IPS-11a (cell line): Measurements from ENCODE around the gene PGC.

Experiments
- H3K4me3 ChIP-seq: one replicate; pipeline ENCODE4 v1.5.1; 2013; ENCODE audit warnings: low read depth, low read length, control low read depth

The PGC gene

DNA sequence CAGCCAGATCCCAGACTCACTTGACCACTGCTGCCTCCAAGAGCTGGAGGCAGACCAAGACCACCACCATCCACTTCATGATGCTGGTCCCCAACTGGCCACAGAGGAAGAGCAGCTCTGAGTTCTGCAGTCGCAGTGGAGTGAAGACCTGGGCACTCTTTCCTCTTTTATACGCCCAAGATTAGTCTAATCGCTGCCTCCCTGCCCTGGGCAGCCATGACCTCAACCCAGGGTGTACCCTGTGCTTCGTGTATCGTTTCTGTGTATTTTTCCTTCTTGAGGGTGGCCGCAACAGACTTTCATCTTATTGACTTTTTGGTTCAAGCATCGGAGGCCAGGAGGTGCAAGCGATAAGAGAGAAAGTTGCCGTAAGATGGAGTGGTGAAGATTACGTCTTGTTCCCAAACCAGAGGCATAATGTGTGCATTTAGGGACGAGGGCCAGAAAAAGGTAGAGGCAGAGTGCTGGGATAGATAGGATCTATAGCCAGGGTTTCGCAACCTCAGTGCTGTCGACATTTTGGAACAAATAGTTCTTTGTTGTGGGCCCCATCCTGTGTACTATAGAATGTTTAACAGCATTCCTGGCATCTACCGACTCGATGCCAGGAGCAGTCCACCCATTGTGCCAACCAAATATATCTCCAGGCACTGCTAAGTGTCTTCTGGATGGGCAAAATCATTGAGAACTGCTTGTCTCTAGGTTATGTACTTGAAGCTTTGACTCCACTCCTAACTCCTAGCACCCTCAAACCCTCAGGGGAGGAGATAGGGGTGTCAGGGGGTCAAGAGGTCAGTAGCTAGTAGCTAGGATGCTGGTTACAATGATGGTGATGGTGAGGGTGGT, at the start of gene PGC:
Gene PGC, minus strand, starts transcription at position 142 of the 846 bp plus-strand sequence. Its CDS starts 63 bp downstream, at position 79.
- no peak within 1 kb of the TSS for H3K4me3 ChIP-seq

DNA sequence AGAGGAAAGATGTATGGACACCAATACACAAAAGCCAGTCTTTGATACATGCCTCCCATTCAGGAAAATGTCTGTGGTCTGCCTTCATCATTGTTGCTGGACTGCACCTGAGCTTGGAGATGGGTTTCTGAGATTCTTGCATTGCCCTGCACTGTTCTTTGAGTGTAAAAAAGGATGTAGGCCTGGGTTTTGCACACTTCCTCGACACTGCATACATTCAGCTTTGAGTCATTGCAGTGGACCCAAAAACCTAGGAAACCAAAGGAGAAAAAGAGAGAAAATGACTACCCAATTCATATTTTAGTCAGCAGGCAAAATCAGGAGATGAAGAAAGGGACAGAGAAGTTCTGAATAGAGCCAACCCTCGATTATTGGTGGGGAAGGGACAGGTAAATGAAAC, 49.3 kb upstream of the PGC start:
- H3K4me3 ChIP-seq = no peak overlapping the region

DNA sequence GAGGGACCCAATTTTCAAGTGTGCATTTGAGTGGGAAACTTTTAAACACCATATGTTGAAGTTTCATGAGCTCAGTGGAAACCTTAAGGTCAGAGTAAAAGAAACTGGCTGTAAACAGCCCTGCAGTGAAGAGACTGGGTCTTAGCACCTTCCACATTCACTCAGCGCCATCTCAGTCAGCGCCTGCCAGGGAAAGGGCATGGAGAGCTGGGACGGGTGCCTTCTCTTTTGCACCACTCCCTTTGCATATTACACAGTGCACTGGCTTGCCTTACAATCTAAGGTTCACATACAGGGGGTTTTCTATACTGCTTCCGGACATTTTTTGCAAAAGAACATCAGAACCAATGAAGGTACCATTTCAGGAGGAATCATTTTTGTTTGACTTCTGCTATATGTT, 44.8 kb upstream of the PGC start:
- H3K4me3 ChIP-seq = no peak overlapping the region

DNA sequence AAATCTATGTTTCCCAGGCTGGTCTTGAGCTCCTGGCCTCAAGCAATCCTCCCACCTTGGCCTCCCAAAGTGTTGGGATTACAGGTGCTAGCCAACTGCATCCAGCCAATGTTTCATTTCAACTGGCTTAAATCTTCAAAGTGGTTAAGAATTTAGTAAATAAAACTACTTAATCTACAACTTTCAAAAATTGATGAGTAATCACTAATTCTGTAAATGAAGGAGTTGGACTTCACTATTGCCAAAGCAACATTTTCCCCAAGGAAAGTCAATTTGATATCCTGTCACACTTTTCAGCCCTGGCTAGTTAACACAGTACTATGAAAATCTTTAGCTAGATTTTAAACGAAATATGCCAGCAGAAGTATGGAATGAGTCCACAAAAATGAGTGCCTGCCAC, 44.1 kb upstream of the PGC start:
- no peak overlapping the region for H3K4me3 ChIP-seq

GRCh38 chr6:41790045-41790444, 42.8 kb upstream of the PGC start:
- no peak overlapping the region for H3K4me3 ChIP-seq

- no peak overlapping the region for H3K4me3 ChIP-seq
Observed at GRCh38 chr6:41789390-41789724, 42.2 kb upstream of the PGC start.

- peak within 1 kb of the TSS; percentile 100 for H3K4me3 ChIP-seq
Observed at GRCh38 chr6:41787219-41787917, 40.2 kb upstream of the PGC start, which contains the start of gene TOMM6. TOMM6 (plus strand) TSS chr6:41787694; CDS start chr6:41787698, 4 bp downstream.

DNA sequence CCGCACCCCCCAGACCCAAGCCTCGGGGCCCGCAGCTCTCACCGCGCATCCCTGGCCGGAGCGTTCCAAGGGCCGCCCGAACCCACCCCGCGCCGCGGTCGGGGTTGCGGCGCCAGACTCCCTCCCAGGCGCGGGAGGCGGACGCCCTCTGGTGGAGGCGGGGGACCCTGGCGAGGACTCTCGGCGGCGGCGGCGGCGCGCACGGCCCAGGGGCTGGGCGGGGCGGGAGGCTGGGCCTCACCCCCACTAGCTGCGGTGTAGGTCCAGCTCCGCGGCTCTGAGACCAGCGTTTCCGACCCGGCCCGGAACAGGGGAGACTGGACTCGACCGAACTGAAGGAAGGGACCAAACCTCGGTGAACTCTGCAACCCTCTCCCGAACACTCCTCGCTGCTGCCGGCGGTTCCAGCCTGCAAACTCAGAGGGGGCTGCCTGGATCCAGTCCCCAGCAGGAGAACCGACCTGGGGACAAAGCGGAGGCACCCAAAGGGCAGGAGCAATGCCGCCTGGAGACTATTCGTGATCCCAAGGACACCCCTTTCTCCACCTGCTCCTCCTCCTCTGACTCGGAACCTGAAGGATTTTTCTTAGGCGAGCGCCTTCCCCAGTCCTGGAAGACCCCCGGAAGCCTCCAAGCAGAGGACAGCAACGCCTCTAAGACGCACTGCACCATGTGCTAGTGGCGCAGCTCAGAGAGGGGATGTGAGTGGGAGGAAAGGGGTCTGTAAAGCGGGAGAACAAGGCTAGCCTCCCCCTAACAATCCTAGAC, 39.4 kb upstream of the PGC start:
- H3K4me3 ChIP-seq = peak overlapping the region; percentile 100

GRCh38 chr6:41785689-41786450, 38.7 kb upstream of the PGC start:
- peak overlapping the region; percentile 25 for H3K4me3 ChIP-seq

DNA sequence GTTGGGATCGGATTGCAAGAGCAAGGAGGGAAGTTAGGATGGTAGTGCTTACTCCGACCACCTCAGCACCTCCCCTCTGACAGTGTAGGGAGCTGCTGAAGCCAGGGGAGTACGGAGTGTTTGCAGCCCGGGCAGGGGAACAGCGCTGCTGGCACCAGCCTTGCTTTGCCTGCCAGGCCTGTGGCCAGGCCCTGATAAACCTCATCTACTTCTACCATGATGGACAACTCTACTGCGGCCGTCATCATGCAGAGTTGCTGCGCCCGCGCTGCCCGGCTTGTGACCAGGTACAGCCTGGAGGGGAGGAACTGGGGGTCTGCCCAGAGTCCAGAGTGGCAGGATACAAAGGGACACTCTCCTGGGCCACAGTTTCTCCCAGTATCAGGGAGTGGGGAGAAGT, 38.1 kb upstream of the PGC start:
- H3K4me3 ChIP-seq = no peak overlapping the region

- no peak overlapping the region for H3K4me3 ChIP-seq
Observed at GRCh38 chr6:41784581-41785171, 37.5 kb upstream of the PGC start.

- H3K4me3 ChIP-seq = no peak overlapping the region
Observed at GRCh38 chr6:41783106-41783780, 36.0 kb upstream of the PGC start.

GRCh38 chr6:41781366-41781730, 34.2 kb upstream of the PGC start:
- H3K4me3 ChIP-seq = no peak overlapping the region

- H3K4me3 ChIP-seq = peak within 1 kb of the TSS; percentile 71
Observed at GRCh38 chr6:41780551-41781365, 33.6 kb upstream of the PGC start, which contains the start of gene PRICKLE4. PRICKLE4 (plus strand) TSS chr6:41780782; CDS start chr6:41783474, 2,692 bp downstream.

- H3K4me3 ChIP-seq = peak within 1 kb of the TSS; percentile 71
Observed at GRCh38 chr6:41779788-41780550, 32.8 kb upstream of the PGC start, which contains the start of gene FRS3. FRS3 (minus strand) TSS chr6:41779900; CDS start chr6:41776987, 2,913 bp downstream.

DNA sequence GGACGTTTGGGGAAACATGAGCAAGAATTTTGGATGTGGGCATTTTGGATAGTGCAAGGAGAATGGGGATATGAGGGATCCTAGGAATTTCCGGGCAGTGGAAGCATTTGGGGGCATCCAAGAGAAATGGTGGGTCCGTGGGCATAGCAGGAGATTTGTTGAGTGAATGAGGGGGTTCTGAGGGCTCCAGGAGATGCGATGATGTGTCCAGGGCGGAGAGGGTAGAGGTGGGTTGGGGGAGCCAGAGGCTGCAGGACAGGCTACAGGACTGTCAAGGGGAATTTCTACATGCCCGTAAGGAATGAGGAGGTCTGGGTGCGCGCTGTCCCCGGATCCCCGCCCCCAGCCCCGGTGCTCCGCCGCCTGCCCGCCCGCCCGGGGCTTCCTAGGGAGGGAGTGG, 32.1 kb upstream of the PGC start:
- peak overlapping the region; percentile 71 for H3K4me3 ChIP-seq

- H3K4me3 ChIP-seq = no peak overlapping the region
Observed at GRCh38 chr6:41778895-41779294, 31.7 kb upstream of the PGC start.
